HUES64 (cell line): ENCODE data around the gene ACSM4.
A peak's percentile ranks its signal among the peaks of the same experiment; 100 is the strongest.

ENCODE experiments used
- H3K27ac ChIP-seq: 2 replicates; pipeline ENCODE4 v1.7.0; 2013; ENCODE audit warnings: low read depth, low read length, inconsistent platforms
- H3K27me3 ChIP-seq: 2 replicates; pipeline ENCODE4 v1.6.1; 2013; ENCODE audit warnings: mild to moderate bottlenecking, low read length; ENCODE audit not compliant: insufficient read depth
- H3K36me3 ChIP-seq: 2 replicates; pipeline ENCODE4 v1.6.1; 2013; ENCODE audit warnings: mild to moderate bottlenecking, low read length; ENCODE audit not compliant: insufficient read depth
- H3K4me1 ChIP-seq: 2 replicates; pipeline ENCODE4 v1.6.1; 2013; ENCODE audit warnings: mild to moderate bottlenecking, low read length, moderate library complexity; ENCODE audit not compliant: insufficient read depth
- H3K4me3 ChIP-seq: 2 replicates; pipeline ENCODE4 v1.5.1; 2013; ENCODE audit warnings: mild to moderate bottlenecking, low read length, moderate library complexity
- H3K9ac ChIP-seq: 2 replicates; pipeline ENCODE4 v1.6.1; 2013; ENCODE audit warnings: mild to moderate bottlenecking, low read depth, low read length
- H3K9me3 ChIP-seq: 2 replicates; pipeline ENCODE4 v1.6.1; 2013; ENCODE audit warnings: low read depth, low read length; ENCODE audit not compliant: insufficient read depth
- WGBS: fragments of 150-250, 120-280 bp; methylation state at CpG from one replicate; pipeline ENCODE4 v1.1.7; 2013; ENCODE audit warnings: missing lambda C conversion rate; 5-methylcytosine and 5-hydroxymethylcytosine counted together

The ACSM4 gene

GRCh38 chr12:7293670-7294069 is 10.2 kb upstream of the ACSM4 start:
- Histone ChIP-seq H3K9ac (no peak overlapping the region), H3K4me1 (peaks cover 34% of the 10 kb centered on the region)
- 94% methylated on average over 1 of the region's 1 CpG for WGBS

DNA sequence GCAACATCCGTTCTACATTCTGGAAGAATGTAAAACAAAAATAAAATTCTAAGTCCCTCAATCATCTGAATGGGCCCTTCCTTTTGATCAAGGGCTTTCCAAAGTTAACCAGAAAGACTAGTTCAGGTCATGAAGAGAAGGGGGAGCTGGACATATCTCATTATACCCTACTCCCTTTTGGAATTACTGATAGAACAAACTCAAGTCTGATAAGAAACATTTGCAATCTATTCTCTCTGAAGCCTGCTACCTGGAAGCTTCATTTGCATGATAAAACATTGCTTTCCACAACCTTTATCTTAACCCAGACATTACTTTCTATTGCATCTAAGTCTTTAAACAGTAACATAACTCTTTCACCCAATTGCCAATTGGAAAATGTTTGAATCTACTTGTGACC is 8.3 kb upstream of the ACSM4 start:
- Histone ChIP-seq H3K27ac (0 out of 2 replicates have a peak overlapping the region, but pooled peaks have one; percentile 28), H3K36me3 (no peaks in the 10 kb centered on the region), H3K4me1 (peaks cover 34% of the 10 kb centered on the region), H3K4me3 (no peak overlapping the region), H3K27me3 (no peaks in the 10 kb centered on the region), H3K9me3 (peaks cover 21% of the 10 kb centered on the region), H3K9ac (no peak overlapping the region)
- 83% methylated on average over 1 of the region's 1 CpG for WGBS

More at GRCh38 chr12:7293670-7294069, 10.2 kb upstream of the ACSM4 start:
- no peak overlapping the region for H3K27ac ChIP-seq
- peaks cover 40% of the 10 kb centered on the region for H3K9me3 ChIP-seq
- H3K36me3 ChIP-seq = no peaks in the 10 kb centered on the region; the same call in 1 of the 2 replicates
- no peak overlapping the region for H3K4me3 ChIP-seq
- H3K27me3 ChIP-seq = no peaks in the 10 kb centered on the region

GRCh38 chr12:7297865-7298264 is 6.0 kb upstream of the ACSM4 start:
- Histone ChIP-seq H3K9me3 (no peaks in the 10 kb centered on the region), H3K27ac (no peak overlapping the region), H3K36me3 (no peaks in the 10 kb centered on the region), H3K9ac (no peak overlapping the region), H3K27me3 (no peaks in the 10 kb centered on the region), H3K4me1 (peaks cover 39% of the 10 kb centered on the region), H3K4me3 (no peak overlapping the region)
- 100% methylated on average over 1 of the region's 2 CpGs for WGBS

DNA sequence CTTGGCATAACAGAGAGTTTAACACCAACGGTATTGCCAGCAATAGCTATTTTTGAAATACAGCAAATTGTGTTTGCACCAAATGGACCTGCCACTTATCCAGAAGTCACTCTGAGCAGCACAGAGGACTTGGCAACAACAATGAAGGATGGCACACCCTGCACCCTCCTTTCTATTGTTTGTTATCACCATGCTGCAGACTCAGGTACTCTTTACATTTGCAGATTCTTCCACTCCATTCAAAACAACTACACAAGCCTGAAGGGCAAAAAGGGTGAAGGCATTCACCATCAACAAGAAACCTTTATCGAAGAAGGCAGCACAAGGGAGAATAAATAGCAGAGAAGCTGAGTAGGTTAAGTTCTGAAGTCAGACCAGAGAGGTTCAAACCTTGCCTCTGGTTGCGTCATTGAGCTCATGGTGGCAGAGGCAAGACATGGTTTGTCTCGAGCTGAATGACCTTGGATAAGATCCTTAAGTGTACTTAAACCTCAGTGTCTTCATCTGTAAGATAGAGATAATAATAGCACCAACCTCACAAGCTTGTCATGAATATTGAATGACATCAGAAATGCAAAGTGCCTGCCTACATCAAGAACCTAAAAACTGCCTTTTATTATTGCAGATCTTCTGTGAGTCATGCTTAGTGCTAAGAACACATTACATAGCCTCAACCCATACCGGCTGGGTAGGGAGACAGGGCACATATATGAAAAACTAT is 1.4 kb upstream of the ACSM4 start:
- Histone ChIP-seq H3K4me3 (no peak overlapping the region), H3K27me3 (no peaks in the 10 kb centered on the region), H3K4me1 (peaks cover 7% of the 10 kb centered on the region; the same call in 1 of the 2 replicates), H3K36me3 (no peaks in the 10 kb centered on the region), H3K9me3 (no peaks in the 10 kb centered on the region), H3K27ac (no peak overlapping the region), H3K9ac (no peak overlapping the region)
- 95% methylated on average over 4 of the region's 5 CpGs for WGBS

DNA sequence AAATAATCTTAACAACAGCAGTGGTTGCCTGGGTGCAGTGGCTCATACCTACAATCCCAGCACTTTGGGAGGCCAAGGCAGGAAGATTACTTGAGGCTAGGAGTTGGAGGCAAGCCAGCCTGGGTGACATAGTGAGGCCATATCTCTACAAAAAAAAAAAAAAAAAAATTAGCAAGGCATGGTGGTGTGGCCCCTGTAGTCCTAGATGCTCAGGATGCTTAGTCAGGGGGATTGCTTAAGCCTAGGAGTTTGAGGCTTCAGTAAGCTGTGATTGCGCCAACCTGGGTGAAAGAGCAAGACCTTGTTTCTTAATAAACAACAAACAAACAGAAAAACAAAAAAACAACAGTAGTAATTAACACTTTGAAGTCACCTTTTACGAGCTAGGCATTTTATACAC is 642 bp upstream of the ACSM4 start:
- no peak overlapping the region for H3K27ac ChIP-seq
- WGBS = 100% methylated on average over 1 of the region's 2 CpGs
- H3K9ac ChIP-seq = no peak overlapping the region
- H3K27me3 ChIP-seq = no peaks in the 10 kb centered on the region
- no peak overlapping the region for H3K4me3 ChIP-seq
- no peaks in the 10 kb centered on the region for H3K36me3 ChIP-seq
- no peaks in the 10 kb centered on the region for H3K9me3 ChIP-seq
- H3K4me1 ChIP-seq = peaks cover 5% of the 10 kb centered on the region; the same call in 1 of the 2 replicates

GRCh38 chr12:7304456-7304855 is 584 bp downstream of the ACSM4 start:
- Histone ChIP-seq H3K9me3 (no peaks in the 10 kb centered on the region), H3K9ac (no peak overlapping the region), H3K4me1 (peaks cover 5% of the 10 kb centered on the region; the same call in 1 of the 2 replicates), H3K27me3 (no peaks in the 10 kb centered on the region), H3K36me3 (no peaks in the 10 kb centered on the region), H3K4me3 (no peak overlapping the region), H3K27ac (no peak overlapping the region)
- WGBS = 81% methylated on average over 5 of the region's 5 CpGs

GRCh38 chr12:7310070-7310469 is 6.2 kb downstream of the ACSM4 start:
- Histone ChIP-seq H3K4me3 (no peak overlapping the region), H3K4me1 (no peaks in the 10 kb centered on the region), H3K9me3 (no peaks in the 10 kb centered on the region), H3K27ac (no peak overlapping the region), H3K27me3 (no peaks in the 10 kb centered on the region), H3K9ac (no peak overlapping the region), H3K36me3 (no peaks in the 10 kb centered on the region)
- 96% methylated on average over 4 of the region's 4 CpGs for WGBS

GRCh38 chr12:7319930-7320329 is 16.1 kb downstream of the ACSM4 start:
- no peak overlapping the region for H3K4me3 ChIP-seq
- H3K9me3 ChIP-seq = 0 out of 2 replicates have a peak, but pooled peaks cover 5% of the 10 kb centered on the region
- no peaks in the 10 kb centered on the region for H3K27me3 ChIP-seq
- H3K36me3 ChIP-seq = no peaks in the 10 kb centered on the region
- no peaks in the 10 kb centered on the region for H3K4me1 ChIP-seq
- no peak overlapping the region for H3K27ac ChIP-seq
- no peak overlapping the region for H3K9ac ChIP-seq
- WGBS = 96% methylated on average over 2 of the region's 2 CpGs

GRCh38 chr12:7321624-7322023 is 17.8 kb downstream of the ACSM4 start:
- Histone ChIP-seq H3K27me3 (no peaks in the 10 kb centered on the region), H3K4me1 (no peaks in the 10 kb centered on the region), H3K9ac (no peak overlapping the region), H3K27ac (no peak overlapping the region), H3K9me3 (0 out of 2 replicates have a peak, but pooled peaks cover 5% of the 10 kb centered on the region), H3K4me3 (no peak overlapping the region), H3K36me3 (no peaks in the 10 kb centered on the region)
- 100% methylated on average over 1 of the region's 2 CpGs for WGBS

DNA sequence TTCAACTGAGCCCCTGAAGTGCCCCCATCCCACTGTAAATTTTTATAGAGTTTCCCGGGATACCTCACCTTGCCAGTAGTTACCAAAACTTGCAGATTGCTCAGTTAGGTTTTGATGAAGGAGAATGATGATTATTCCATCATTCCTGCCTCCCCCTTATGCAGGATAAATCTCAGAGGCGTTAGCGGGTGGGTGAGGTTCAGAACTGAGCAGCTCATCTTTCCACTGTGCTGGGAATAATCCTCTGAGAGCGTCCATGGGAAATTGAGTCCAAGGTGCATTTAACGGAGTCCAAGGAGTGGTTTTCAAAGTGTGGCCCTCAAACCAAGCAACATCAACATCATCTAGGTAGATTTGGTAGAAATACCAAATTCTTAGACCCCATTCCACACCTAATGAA is 18.7 kb downstream of the ACSM4 start:
- H3K27me3 ChIP-seq = no peaks in the 10 kb centered on the region
- no peak overlapping the region for H3K4me3 ChIP-seq
- H3K9me3 ChIP-seq = 0 out of 2 replicates have a peak, but pooled peaks cover 5% of the 10 kb centered on the region
- 91% methylated on average over 5 of the region's 5 CpGs for WGBS
- no peaks in the 10 kb centered on the region for H3K36me3 ChIP-seq
- H3K27ac ChIP-seq = no peak overlapping the region
- no peak overlapping the region for H3K9ac ChIP-seq
- H3K4me1 ChIP-seq = no peaks in the 10 kb centered on the region

GRCh38 chr12:7324176-7324575 is 20.3 kb downstream of the ACSM4 start:
- H3K36me3 ChIP-seq = no peaks in the 10 kb centered on the region
- H3K27me3 ChIP-seq = no peaks in the 10 kb centered on the region
- no peaks in the 10 kb centered on the region for H3K9me3 ChIP-seq
- H3K4me1 ChIP-seq = no peaks in the 10 kb centered on the region
- H3K27ac ChIP-seq = no peak overlapping the region
- WGBS = 94% methylated on average over 5 of the region's 5 CpGs
- no peak overlapping the region for H3K4me3 ChIP-seq
- no peak overlapping the region for H3K9ac ChIP-seq
